ENCODE measurements around the gene CEP295NL.
"Not testable (repeated sequence)": the region's sequence is repeated elsewhere in the genome, so short reads cannot be mapped to it uniquely, and the experiment has no call there.

Gene CEP295NL

DNA sequence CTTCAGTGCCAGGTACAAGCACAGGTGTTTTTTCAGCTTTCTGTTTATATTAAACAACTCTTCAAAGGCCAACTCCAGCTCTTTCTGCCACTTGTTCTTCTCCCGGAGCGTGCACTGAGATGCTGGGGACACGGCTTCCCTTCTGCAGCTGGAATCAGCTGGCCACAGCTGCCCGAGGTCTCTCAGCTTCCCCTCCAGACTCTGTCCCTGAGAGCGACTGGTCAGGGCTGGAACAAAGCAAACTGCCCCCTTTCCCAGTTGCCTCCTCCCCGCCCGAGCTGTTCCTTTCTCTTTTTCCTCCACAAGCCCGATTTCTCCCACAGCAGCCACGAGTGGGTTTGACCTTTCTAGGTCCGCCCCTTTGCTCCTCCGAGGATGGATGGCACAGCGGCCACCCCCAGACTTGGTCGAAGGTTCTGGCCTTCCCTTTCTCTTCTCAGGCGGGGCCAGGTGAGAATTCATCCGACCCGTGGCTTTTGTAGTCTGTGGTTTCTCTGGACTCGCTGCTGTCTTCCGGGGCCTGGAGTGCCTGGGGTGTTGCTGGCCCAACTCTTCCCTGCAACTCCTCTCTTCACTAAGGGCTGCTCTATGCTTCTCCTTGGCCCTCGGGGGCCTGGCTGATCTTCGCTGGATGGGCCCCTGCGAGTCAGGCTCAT, 11.5 kb downstream of the CEP295NL start:
- TF ChIP-seq, protein P1, sequence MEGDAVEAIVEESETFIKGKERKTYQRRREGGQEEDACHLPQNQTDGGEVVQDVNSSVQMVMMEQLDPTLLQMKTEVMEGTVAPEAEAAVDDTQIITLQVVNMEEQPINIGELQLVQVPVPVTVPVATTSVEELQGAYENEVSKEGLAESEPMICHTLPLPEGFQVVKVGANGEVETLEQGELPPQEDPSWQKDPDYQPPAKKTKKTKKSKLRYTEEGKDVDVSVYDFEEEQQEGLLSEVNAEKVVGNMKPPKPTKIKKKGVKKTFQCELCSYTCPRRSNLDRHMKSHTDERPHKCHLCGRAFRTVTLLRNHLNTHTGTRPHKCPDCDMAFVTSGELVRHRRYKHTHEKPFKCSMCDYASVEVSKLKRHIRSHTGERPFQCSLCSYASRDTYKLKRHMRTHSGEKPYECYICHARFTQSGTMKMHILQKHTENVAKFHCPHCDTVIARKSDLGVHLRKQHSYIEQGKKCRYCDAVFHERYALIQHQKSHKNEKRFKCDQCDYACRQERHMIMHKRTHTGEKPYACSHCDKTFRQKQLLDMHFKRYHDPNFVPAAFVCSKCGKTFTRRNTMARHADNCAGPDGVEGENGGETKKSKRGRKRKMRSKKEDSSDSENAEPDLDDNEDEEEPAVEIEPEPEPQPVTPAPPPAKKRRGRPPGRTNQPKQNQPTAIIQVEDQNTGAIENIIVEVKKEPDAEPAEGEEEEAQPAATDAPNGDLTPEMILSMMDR (conservative IDR thresholded peaks at IDR 0.05; ENCODE audit: low read depth): no peak
- ChIA-PET CTCF (interaction anchor here (0.6 to 0.7 kb wide), 2 partner anchors 12 to 153 kb away, joined by 3 to 5 read pairs; no protein-coding TSS in a partner anchor), POLR2A (ENCODE audit: low non-redundant PET) (no interaction called here)
- DNase-seq (ENCODE audit: low spot score): no peak
- H3K27ac ChIP-seq: peak overlapping the region; percentile 45

DNA sequence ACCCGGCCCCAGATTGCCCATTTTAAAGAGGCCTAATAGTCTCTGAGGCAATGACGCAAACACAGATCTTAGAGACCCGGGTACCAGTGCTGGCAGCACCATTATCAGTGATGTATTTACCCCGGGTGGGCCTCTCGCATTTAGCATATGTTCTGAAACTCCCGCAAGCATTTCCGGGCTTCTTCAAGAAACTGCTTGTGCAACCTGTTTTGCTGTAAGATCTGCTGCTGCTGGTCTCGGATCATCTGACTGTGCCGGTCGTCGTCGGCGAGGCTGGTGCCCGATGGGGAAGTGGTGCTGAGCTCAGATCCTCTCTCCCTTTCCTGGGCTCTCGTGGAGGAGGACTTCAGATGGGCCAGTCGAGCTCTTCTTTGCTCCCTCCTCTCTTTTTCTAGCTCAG, 12.5 kb downstream of the CEP295NL start:
- H3K27ac ChIP-seq: peak overlapping the region; percentile 45
- ChIA-PET POLR2A (ENCODE audit: low non-redundant PET) (no interaction called here), CTCF (no interaction called here)
- TF ChIP-seq, protein P1 (conservative IDR thresholded peaks at IDR 0.05; ENCODE audit: low read depth): no peak
- DNase-seq (ENCODE audit: low spot score): no peak

DNA sequence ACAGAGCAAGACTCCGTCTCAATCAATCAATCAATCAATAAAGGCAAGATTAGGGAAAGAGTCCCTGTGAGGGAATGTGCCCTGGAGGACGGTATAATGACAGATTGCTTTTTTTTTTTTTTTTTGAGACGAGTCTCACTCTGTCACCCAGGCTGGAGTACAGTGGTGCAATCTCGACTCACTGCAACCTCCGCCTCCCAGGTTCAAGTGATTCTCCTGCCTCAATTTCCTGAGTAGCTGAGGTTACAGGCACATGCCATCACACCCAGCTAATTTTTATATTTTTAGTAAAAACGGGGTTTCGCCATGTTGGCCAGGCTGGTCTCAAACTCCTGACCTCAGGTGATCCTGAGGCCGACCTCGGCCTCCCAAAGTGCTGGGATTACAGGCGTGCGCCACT, 12.9 kb downstream of the CEP295NL start:
- peak overlapping the region; percentile 45 for H3K27ac ChIP-seq
- CTCF ChIA-PET; DNase-seq (ENCODE audit: low spot score); POLR2A ChIA-PET (ENCODE audit: low non-redundant PET): not testable (repeated sequence)

DNA sequence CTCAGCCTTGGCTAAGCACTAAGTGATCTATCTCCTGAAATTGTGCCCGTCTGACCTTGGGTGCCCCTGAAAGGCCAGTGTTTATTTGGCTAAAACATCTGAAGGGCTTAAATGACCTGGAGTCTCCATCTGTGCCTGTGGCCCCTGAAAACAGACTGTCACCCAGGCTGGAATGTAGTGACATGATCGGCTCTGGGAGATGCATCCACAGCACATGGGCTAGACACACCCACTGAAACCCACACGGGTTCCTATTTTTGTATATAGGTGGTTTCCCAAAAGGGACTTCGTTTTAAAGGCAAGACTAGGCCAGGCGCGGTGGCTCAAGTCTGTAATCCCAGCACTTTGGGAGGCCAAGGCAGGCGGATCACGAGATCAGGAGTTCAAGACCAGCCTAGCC, 13.5 kb downstream of the CEP295NL start:
- CTCF ChIA-PET: no interaction called here
- POLR2A ChIA-PET (ENCODE audit: low non-redundant PET): no interaction called here
- TF ChIP-seq, protein P1 (conservative IDR thresholded peaks at IDR 0.05; ENCODE audit: low read depth): no peak
- H3K27ac ChIP-seq: peak overlapping the region; percentile 45
- no peak for DNase-seq (ENCODE audit: low spot score)

DNA sequence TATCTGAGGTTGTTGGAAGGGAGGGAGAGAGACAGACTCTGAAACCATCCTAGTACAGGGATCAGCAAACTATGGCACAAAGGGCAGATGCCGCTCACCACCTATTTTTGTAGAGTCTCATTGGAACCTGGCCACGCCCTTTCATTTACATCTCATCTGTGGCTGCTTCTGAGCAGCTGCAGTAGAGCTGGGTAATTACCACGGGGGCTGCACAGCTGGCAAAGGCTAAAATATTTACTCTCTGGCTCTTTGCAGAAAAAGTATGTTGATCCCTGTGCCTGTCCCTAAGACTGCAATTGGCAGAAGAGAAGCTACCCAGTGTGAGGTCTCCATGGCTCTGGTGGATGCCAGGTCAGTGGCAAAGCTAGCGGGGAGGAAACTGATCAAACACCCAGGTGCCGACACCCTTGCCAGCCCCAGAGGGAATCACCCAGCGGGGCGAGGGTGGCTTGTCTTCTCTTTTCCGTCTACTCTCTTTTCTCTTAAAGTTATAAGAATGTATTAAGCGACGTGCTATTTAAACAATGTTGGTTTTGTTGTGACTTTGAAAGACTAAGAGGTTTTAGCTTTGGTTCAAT, 14.0 kb downstream of the CEP295NL start:
- TF ChIP-seq, protein P1 (conservative IDR thresholded peaks at IDR 0.05; ENCODE audit: low read depth): no peak
- peak overlapping the region; percentile 45 for H3K27ac ChIP-seq
- CTCF ChIA-PET: no interaction called here
- DNase-seq (ENCODE audit: low spot score): no peak
- POLR2A ChIA-PET (ENCODE audit: low non-redundant PET): interaction anchor here (0.6 kb wide), 1 partner anchor 37 kb away, joined by 13 read pairs; no protein-coding TSS in a partner anchor

DNA sequence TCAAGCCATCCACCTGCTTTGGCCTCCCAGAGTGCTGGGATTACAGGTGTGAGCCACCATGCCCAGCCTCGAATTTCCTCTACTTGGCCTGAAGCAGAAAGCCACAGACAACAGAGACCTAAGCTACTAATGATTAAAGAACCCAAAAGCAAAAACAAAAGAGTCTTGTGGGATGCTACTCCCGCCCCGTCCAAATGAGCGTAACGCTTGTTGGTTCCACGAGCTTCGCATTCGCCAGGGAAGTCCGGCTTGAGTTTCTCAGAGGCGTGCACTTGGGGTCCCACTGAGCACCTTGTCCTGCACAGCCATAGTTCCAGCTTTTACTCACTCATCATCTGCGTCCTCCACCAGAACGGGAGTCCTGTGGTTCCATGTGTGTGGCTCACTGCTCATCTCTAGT, 16.0 kb downstream of the CEP295NL start:
- TF ChIP-seq, protein P1 (conservative IDR thresholded peaks at IDR 0.05; ENCODE audit: low read depth): no peak
- POLR2A ChIA-PET (ENCODE audit: low non-redundant PET): interaction anchor here (0.6 kb wide), 1 partner anchor 45 kb away, joined by 3 read pairs; no protein-coding TSS in a partner anchor
- peak overlapping the region; percentile 100 for H3K27ac ChIP-seq
- DNase-seq (ENCODE audit: low spot score): no peak
- CTCF ChIA-PET: no interaction called here

DNA sequence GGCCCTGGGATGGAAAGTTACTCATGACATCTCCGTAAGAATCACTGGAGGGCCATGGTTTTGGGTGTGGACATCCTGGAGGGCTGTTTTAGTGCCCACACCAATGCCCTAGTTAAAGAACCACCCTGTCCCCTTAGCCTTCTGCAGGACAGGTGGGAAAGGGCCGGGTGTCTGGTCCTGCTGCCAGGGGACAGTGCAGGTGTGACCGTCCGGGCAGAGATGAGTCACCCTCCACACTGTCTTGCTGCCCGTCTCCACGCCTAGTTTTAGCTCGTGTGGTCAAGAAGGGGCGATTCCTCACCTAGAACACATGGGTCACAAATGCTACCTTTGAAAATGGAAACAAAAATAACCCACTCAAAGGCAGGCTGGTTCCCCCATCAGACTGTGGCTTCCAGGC, 17.0 kb downstream of the CEP295NL start:
- POLR2A ChIA-PET (ENCODE audit: low non-redundant PET): no interaction called here
- no peak for DNase-seq (ENCODE audit: low spot score)
- CTCF ChIA-PET: no interaction called here
- TF ChIP-seq, protein P1 (conservative IDR thresholded peaks at IDR 0.05; ENCODE audit: low read depth): no peak
- peak overlapping the region; percentile 100 for H3K27ac ChIP-seq
